ENCODE results near the gene C1QA.

DNA sequence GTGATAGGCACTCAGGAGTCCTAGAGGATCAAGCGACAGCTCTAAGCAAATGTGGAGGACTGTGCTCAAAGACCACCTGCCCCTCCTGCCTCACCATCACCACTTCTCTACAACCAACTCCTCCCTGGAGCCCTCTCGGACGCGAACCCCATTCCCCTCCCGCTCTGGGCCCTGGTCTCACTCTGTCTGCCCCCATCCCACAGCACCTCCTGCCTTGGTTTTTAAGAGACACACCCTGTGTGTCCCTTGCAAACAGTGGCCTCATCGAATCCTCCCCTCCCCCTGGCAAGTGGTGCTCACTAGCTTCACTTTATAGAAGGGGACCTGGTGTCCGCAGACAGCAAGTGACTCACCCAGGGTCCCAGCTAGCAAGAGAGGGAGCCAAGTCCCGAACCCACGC lies 44.4 kb upstream of the C1QA start:
- TF ChIP-seq HOXA7 (CRISPR knock-in tag; IDR thresholded peaks at IDR 0.05; ENCODE audit: borderline replicate concordance) (no peak), SETDB1 (IDR thresholded peaks at IDR 0.05; ENCODE audit: insufficient read length, low read length) (no peak), ZBTB17 (tag by site-specific recombination; IDR thresholded peaks at IDR 0.05) (no peak)

All from HEK293 (cell line).